A673 (cell line): ENCODE data around the gene ARPIN.

Experiments
- EZH2 ChIP-seq: fragments of 200-600 bp; sonication (generic); IDR thresholded peaks from 2 replicates; pipeline ENCODE4 v1.6.1; 2017; ENCODE audit warnings: borderline replicate concordance, low read depth, mild to moderate bottlenecking, mixed read lengths, antibody characterized with exemption, low read length; ENCODE audit not compliant: poor library complexity, severe bottlenecking
- TF ChIP-seq, protein P1 (sequence below): fragments of 300-800, 200-600 bp; sonication (generic); conservative IDR thresholded peaks from 2 replicates; pipeline ENCODE4 v1.5.1; 2017; ENCODE audit warnings: low read depth, mild to moderate bottlenecking, antibody characterized with exemption, low read length, moderate library complexity, mixed read lengths

DNA sequence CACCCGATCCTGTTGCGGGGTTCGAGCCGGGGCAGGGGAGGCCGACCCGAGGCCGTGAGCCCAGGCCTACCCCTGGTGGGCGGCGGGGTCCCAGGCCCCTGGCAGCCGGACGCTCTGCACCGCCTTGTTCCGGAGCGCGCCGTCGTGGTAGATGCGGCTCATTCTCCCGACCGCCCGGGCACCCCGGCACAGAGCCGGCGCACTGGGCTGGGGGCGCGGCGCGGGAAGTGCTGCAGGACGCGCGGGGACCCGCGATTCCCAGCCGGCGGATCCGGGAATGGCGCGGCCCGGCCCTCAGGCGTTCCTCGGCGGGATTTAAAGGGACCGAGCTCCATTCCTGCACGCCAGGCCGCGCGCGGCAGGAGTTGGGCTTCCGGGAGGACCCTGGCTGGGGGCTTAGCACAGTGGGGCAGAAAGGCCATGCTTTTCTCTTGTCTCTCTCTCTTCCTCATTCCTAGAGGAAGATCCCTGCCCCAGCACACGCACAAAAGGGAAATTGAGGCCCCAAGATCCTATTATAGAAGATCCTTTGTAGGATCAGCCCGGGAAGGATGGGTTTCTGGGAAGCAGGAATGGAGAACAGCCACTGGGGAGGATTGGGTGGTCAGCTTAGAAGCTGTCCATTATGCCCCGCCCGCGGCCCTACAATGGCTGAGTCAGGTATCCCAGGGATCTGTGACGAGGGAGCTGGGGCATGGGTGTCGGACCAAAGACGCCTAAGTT is at the start of gene ARPIN:
- TF ChIP-seq, protein P1, sequence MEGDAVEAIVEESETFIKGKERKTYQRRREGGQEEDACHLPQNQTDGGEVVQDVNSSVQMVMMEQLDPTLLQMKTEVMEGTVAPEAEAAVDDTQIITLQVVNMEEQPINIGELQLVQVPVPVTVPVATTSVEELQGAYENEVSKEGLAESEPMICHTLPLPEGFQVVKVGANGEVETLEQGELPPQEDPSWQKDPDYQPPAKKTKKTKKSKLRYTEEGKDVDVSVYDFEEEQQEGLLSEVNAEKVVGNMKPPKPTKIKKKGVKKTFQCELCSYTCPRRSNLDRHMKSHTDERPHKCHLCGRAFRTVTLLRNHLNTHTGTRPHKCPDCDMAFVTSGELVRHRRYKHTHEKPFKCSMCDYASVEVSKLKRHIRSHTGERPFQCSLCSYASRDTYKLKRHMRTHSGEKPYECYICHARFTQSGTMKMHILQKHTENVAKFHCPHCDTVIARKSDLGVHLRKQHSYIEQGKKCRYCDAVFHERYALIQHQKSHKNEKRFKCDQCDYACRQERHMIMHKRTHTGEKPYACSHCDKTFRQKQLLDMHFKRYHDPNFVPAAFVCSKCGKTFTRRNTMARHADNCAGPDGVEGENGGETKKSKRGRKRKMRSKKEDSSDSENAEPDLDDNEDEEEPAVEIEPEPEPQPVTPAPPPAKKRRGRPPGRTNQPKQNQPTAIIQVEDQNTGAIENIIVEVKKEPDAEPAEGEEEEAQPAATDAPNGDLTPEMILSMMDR: no peak
- no peak for TF ChIP-seq EZH2
